Osteoblast (primary cell): ENCODE data around the gene TTC39B. TPM values are rescaled to one million over a fixed set of nuclear protein-coding genes. Genes with fewer than 3 reads are reported as not detected.

Experiments used
- DNase-seq: peaks from one replicate; pipeline ENCODE4 v3.0.0; 2011; ENCODE audit warnings: low spot score, mixed read lengths; ENCODE audit not compliant: insufficient read length; ENCODE audit errors: missing footprints
- H2AFZ ChIP-seq: 2 replicates; pipeline ENCODE4 v1.6.0; 2011; ENCODE audit warnings: mild to moderate bottlenecking, low read length
- H3K27ac ChIP-seq: 2 replicates; pipeline ENCODE4 v1.5.1; 2011; ENCODE audit warnings: mild to moderate bottlenecking, low read depth, low read length, moderate library complexity
- H3K27me3 ChIP-seq: 2 replicates; pipeline ENCODE4 v1.6.0; 2012; ENCODE audit warnings: mild to moderate bottlenecking, control low read depth, inconsistent platforms, low read length, moderate library complexity; ENCODE audit not compliant: insufficient read depth
- H3K36me3 ChIP-seq: 2 replicates; pipeline ENCODE4 v1.5.1; 2011; ENCODE audit warnings: mild to moderate bottlenecking, low read length, control low read depth, moderate library complexity; ENCODE audit not compliant: insufficient read depth
- H3K4me1 ChIP-seq: 2 replicates; pipeline ENCODE4 v1.5.1; 2011; ENCODE audit warnings: mild to moderate bottlenecking, low read length, control low read depth, moderate library complexity; ENCODE audit not compliant: insufficient read depth
- H3K4me2 ChIP-seq: 2 replicates; pipeline ENCODE4 v1.6.0; 2011; ENCODE audit warnings: mild to moderate bottlenecking, low read length; ENCODE audit not compliant: insufficient read depth
- H3K4me3 ChIP-seq: fragments of 200-600 bp; sonication (generic); 3 replicates; pipeline ENCODE4 v1.5.1; 2012; ENCODE audit warnings: mild to moderate bottlenecking, low read length, inconsistent platforms; ENCODE audit not compliant: insufficient read depth
- H3K79me2 ChIP-seq: 2 replicates; pipeline ENCODE4 v1.6.0; 2012; ENCODE audit warnings: mild to moderate bottlenecking, low read length, control low read depth, inconsistent platforms; ENCODE audit not compliant: insufficient read depth
- H3K9me3 ChIP-seq: 2 replicates; pipeline ENCODE4 v1.5.1; 2011; ENCODE audit warnings: low read depth, low read length, control low read depth
- H4K20me1 ChIP-seq: 2 replicates; pipeline ENCODE4 v1.6.0; 2012; ENCODE audit warnings: mild to moderate bottlenecking, low read length, control low read depth; ENCODE audit not compliant: insufficient read depth
- CTCF ChIP-seq: IDR thresholded peaks from 2 replicates; pipeline ENCODE4 v1.5.1; 2011; ENCODE audit warnings: mild to moderate bottlenecking, low read depth, low read length, moderate library complexity; ENCODE audit errors: extremely low read depth
- small RNA-seq: library from RNA; depleted of rRNA; stranded (forward); fragments of <200 nt; gene quantifications from one replicate; pipeline ENCODE3, GENCODE V24; 2012
- total RNA-seq: library from RNA; depleted of rRNA; stranded (reverse); fragments of >200 nt; gene quantifications from 2 replicates; pipeline ENCODE4 v1.2.3, GENCODE V29; 2012

TTC39B gene
- total RNA-seq, 1 donor = 18.5 TPM

GRCh38 chr9:15116130-15116580 lies 190.9 kb downstream of the TTC39B start:
- H3K27ac ChIP-seq = no peak overlapping the region
- no peak overlapping the region for H3K4me3 ChIP-seq
- DNase-seq = no peak
- peak overlapping the region; percentile 14 for H3K4me2 ChIP-seq
- H3K9me3 ChIP-seq = no peaks in the 10 kb centered on the region
- H3K79me2 ChIP-seq = no peaks in the 10 kb centered on the region
- H2AFZ ChIP-seq = no peak overlapping the region
- no peaks in the 10 kb centered on the region for H3K4me1 ChIP-seq
- peaks cover 5% of the 10 kb centered on the region for H3K27me3 ChIP-seq
- no peaks in the 10 kb centered on the region for H4K20me1 ChIP-seq
- H3K36me3 ChIP-seq = no peaks in the 10 kb centered on the region
- TF ChIP-seq CTCF = no peak

GRCh38 chr9:15115702-15116101 lies 191.3 kb downstream of the TTC39B start:
- no peak overlapping the region for H3K4me3 ChIP-seq
- no peak overlapping the region for H3K27ac ChIP-seq

GRCh38 chr9:15115041-15115440 lies 192.0 kb downstream of the TTC39B start:
- Histone ChIP-seq H3K27ac (no peak overlapping the region), H3K9me3 (no peaks in the 10 kb centered on the region), H4K20me1 (no peaks in the 10 kb centered on the region), H3K27me3 (peaks cover 3% of the 10 kb centered on the region), H3K4me2 (no peak overlapping the region), H3K4me3 (no peak overlapping the region), H3K4me1 (no peaks in the 10 kb centered on the region), H3K79me2 (no peaks in the 10 kb centered on the region), H2AFZ (no peak overlapping the region), H3K36me3 (no peaks in the 10 kb centered on the region)
- no peak for DNase-seq
- no peak for TF ChIP-seq CTCF

More at GRCh38 chr9:15115702-15116101, 191.3 kb downstream of the TTC39B start:
- Histone ChIP-seq H3K4me2 (peak overlapping the region; percentile 14), H3K36me3 (no peaks in the 10 kb centered on the region), H3K79me2 (no peaks in the 10 kb centered on the region), H4K20me1 (no peaks in the 10 kb centered on the region), H3K4me1 (no peaks in the 10 kb centered on the region), H2AFZ (no peak overlapping the region), H3K27me3 (peaks cover 3% of the 10 kb centered on the region), H3K9me3 (no peaks in the 10 kb centered on the region)
- DNase-seq = no peak
- no peak for TF ChIP-seq CTCF

Small RNAs within 50 kb of the gene (small RNA-seq; reads per million reads assigned to genes)
- gene RNU6-559P = not detected

Other genes starting within 250 kb of the TTC39B start
- 30.4 TPM in 2 replicates for gene SNAPC3, start 115.7 kb upstream of the TTC39B start, total RNA-seq
- gene PSIP1, start 203.8 kb upstream of the TTC39B start, total RNA-seq = 40.1 and 45.2 TPM in 2 replicates
- 5.8 and 8.0 TPM in 2 replicates for gene CCDC171, start 245.8 kb upstream of the TTC39B start, total RNA-seq